Left ventricle myocardium inferior (tissue), 1 donor: ENCODE data around the gene KLC1. TPM values are rescaled to one million over a fixed set of nuclear protein-coding genes. Genes with fewer than 3 reads are reported as not detected.
"Not testable (repeated sequence)": the region's sequence is repeated elsewhere in the genome, so short reads cannot be mapped to it uniquely, and the experiment has no call there.

Source experiments
- DNase-seq: peaks from one replicate; pipeline ENCODE4 v3.0.0-alpha.2; 2020
- H3K27ac ChIP-seq: fragments of 200-600 bp; replicated peaks from 2 replicates; pipeline ENCODE4 v1.8.0; 2021
- H3K27me3 ChIP-seq: fragments of 200-600 bp; 2 replicates; pipeline ENCODE4 v1.8.0; 2021; ENCODE audit warnings: low read depth
- H3K36me3 ChIP-seq: fragments of 200-600 bp; 2 replicates; pipeline ENCODE4 v1.8.0; 2021
- H3K4me1 ChIP-seq: fragments of 200-600 bp; 2 replicates; pipeline ENCODE4 v1.8.0; 2021
- H3K4me3 ChIP-seq: fragments of 200-600 bp; 2 replicates; pipeline ENCODE4 v1.8.0; 2021; ENCODE audit warnings: mild to moderate bottlenecking, moderate library complexity
- H3K9me3 ChIP-seq: fragments of 200-600 bp; replicated peaks from 2 replicates; pipeline ENCODE4 v1.8.0; 2021
- intact Hi-C: fragments of 100-400 bp; cut with micrococcal nuclease; formaldehyde crosslinking; loops from one replicate; pipeline ENCODE4 v1.11.0; 2022
- total RNA-seq: library from RNA; stranded (reverse); fragmentation: NEBNext Ultra II Directional; extraction: Animal tissue kit (Norgen Biotek cat#: 25700); gene quantifications from one replicate; pipeline ENCODE4 v1.2.1, GENCODE V29; 2021
- TF ChIP-seq, protein P1 (sequence below): fragments of 200-600 bp; IDR thresholded peaks from 2 replicates; pipeline ENCODE4 v1.8.0; 2021; ENCODE audit warnings: antibody characterized with exemption, mild to moderate bottlenecking, borderline replicate concordance
- donor health status: DM: no; HTN: yes; CAD: no; lungs with severe emphysema.

KLC1 gene
- total RNA-seq, 1 donor from 2014 or later = 137 TPM

DNA sequence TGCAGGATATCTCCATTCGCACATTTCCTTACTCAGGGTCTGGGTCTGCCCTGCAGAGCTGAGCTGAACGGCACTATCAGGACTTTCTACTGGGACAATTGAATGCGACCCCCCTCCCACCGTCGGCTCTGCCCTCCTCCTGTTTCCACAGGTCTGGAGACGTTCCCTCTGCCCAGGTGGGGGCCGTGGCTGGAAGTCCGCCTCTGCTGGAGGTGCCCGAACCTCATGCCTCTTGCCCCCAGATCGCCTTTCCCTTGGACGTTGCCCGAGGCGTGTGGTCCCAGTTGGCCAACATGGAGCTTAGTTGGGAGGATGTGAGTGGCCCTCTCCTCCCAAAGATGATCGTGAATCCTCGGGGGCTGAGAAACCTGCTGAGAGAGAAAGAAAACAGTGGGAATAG is 21.2 kb upstream of the KLC1 start:
- Histone ChIP-seq H3K9me3 (peaks cover 18% of the 10 kb centered on the region), H3K4me3 (peak overlapping the region; percentile 53), H3K36me3 (no peaks in the 10 kb centered on the region), H3K27ac (peak overlapping the region; percentile 32), H3K4me1 (peaks cover 21% of the 10 kb centered on the region), H3K27me3 (peaks cover 6% of the 10 kb centered on the region)
- TF ChIP-seq, protein P1, sequence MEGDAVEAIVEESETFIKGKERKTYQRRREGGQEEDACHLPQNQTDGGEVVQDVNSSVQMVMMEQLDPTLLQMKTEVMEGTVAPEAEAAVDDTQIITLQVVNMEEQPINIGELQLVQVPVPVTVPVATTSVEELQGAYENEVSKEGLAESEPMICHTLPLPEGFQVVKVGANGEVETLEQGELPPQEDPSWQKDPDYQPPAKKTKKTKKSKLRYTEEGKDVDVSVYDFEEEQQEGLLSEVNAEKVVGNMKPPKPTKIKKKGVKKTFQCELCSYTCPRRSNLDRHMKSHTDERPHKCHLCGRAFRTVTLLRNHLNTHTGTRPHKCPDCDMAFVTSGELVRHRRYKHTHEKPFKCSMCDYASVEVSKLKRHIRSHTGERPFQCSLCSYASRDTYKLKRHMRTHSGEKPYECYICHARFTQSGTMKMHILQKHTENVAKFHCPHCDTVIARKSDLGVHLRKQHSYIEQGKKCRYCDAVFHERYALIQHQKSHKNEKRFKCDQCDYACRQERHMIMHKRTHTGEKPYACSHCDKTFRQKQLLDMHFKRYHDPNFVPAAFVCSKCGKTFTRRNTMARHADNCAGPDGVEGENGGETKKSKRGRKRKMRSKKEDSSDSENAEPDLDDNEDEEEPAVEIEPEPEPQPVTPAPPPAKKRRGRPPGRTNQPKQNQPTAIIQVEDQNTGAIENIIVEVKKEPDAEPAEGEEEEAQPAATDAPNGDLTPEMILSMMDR = no peak
- intact Hi-C loops = no loop called here
- DNase-seq = no peak

DNA sequence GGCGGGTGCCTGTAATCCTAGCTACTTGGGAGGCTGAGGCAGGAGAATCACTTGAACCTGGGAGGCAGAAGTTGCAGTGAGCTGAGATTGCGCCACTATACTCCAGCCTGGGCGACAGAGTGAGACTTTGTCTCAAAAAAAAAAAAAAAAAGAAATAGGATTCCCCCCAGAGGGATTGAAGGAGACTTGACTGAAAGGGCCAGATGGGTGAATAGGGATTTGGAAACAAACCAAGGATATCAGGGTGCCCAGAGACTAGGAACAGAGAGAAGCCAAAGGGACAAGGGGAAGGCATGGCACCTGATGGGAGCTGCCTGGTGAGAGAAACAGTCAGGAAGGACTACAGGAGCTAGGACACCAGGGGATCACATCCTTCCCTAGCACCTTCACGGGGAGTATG is 19.9 kb upstream of the KLC1 start:
- peaks cover 18% of the 10 kb centered on the region for H3K9me3 ChIP-seq
- intact Hi-C loops = not testable (repeated sequence)

DNA sequence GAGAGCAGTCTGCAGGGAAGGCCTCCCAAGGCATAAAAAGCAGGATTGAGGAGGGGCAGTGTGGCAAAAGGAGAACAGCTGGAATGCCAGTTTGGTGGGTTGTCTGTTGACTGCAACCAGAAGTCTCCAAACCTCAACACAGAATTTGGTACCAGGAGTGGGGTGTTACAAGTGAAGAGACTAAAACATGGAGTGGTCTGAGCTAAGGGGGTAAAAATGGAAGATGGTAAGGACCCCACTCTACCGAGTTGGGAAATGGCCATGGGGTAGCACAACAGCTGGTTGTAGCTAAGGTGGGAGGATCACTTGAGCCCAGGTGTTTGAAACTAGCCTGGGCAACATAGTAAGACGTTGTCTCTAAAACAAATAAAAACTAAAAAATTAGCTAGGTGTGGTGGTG is 17.8 kb upstream of the KLC1 start:
- no peak overlapping the region for H3K4me3 ChIP-seq
- no peaks in the 10 kb centered on the region for H3K36me3 ChIP-seq
- TF ChIP-seq, protein P1 = no peak
- H3K27ac ChIP-seq = no peak overlapping the region
- H3K27me3 ChIP-seq = peaks cover 6% of the 10 kb centered on the region
- H3K9me3 ChIP-seq = peaks cover 18% of the 10 kb centered on the region
- peaks cover 21% of the 10 kb centered on the region for H3K4me1 ChIP-seq
- intact Hi-C loops = no loop called here
- no peak for DNase-seq

More for the DNA sequence above, 19.9 kb upstream of the KLC1 start:
- H3K36me3 ChIP-seq, DNase-seq, H3K27me3 ChIP-seq, H3K4me3 ChIP-seq, H3K27ac ChIP-seq: not testable (repeated sequence)
- H3K4me1 ChIP-seq = peaks cover 21% of the 10 kb centered on the region

GRCh38 chr14:103613517-103613916 is 15.5 kb upstream of the KLC1 start:
- Histone ChIP-seq H3K27ac (no peak overlapping the region), H3K27me3 (peaks cover 3% of the 10 kb centered on the region), H3K4me1 (peaks cover 1% of the 10 kb centered on the region), H3K4me3 (no peak overlapping the region), H3K36me3 (no peaks in the 10 kb centered on the region), H3K9me3 (peaks cover 18% of the 10 kb centered on the region)
- TF ChIP-seq, protein P1 = no peak
- intact Hi-C loops = no loop called here
- DNase-seq = no peak

GRCh38 chr14:103616635-103617300 is 12.2 kb upstream of the KLC1 start:
- Histone ChIP-seq H3K36me3 (no peaks in the 10 kb centered on the region), H3K9me3 (peaks cover 3% of the 10 kb centered on the region), H3K4me3 (no peak overlapping the region), H3K4me1 (no peaks in the 10 kb centered on the region), H3K27ac (no peak overlapping the region), H3K27me3 (no peaks in the 10 kb centered on the region)
- TF ChIP-seq, protein P1 = no peak
- no peak for DNase-seq
- intact Hi-C loops = no loop called here

- TF ChIP-seq, protein P1 = no peak
- intact Hi-C loops = no loop called here
- H3K36me3 ChIP-seq = no peaks in the 10 kb centered on the region
Observed at GRCh38 chr14:103619057-103619456, 10.0 kb upstream of the KLC1 start.

More at GRCh38 chr14:103619057-103619456, 10.0 kb upstream of the KLC1 start:
- peaks cover 6% of the 10 kb centered on the region for H3K4me1 ChIP-seq
- no peak overlapping the region for H3K27ac ChIP-seq
- H3K9me3 ChIP-seq = no peaks in the 10 kb centered on the region
- H3K27me3 ChIP-seq = no peaks in the 10 kb centered on the region
- no peak overlapping the region for H3K4me3 ChIP-seq
- no peak for DNase-seq
